HEK293T (cell line): ENCODE results near the gene STMN1.

ENCODE experiments used
- FOXA1 ChIP-seq: fragments of 450-650 bp; IDR thresholded peaks from 2 replicates; pipeline ENCODE4 v1.6.1; 2016; ENCODE audit warnings: mild to moderate bottlenecking
- SP1 ChIP-seq: fragments of 450-650 bp; IDR thresholded peaks from 2 replicates; pipeline ENCODE4 v1.6.1; 2017
- TARDBP ChIP-seq: fragments of 450-650 bp; IDR thresholded peaks from 2 replicates; pipeline ENCODE4 v1.6.1; 2016

DNA sequence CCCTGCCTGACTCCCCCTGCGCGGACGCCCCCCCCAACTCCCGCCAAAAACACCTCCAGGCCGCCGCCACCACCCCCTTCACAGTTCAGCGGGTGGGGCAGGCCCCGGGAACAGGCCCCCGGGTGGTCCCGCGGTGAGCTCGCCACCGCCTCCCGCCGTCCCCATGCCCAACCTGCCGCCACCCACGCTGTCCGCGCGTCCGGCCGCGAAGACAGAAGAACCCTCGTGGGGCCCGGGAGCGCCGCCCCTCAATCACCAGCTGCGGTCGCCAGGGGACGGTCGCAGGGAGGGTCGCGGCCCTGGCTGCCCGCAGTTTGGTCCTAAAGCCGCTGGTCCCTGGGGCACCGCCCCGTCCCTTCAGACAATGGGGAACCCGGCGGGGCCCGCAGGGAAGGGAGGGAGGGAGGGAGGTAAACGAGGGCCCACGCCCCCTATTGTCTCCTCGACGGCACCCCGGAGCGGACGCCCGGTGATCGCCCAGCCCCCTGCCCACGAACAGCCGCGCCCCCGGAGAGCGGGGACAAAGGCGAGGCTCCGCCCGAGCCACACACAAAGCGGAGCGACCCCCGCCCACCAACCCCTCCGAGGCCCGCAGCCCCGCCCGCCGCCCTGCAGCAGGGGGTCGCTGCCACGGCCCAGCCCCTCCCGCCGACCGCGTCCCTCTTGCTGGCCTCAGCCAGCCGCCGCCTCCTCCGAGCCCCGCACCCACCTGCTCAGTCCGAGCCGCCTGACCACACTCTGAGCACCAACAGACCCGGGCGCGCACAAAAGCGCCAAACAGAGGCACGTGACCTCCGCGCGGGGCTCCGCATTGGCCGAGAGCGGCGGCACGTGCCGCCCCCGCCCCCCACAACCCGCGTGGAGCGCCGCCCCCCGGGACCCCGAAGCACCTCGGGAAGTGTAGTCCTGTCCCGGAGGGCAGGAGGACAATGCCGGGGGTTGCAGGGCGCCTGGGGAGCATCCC is at the start of gene STMN1:
- TF ChIP-seq TARDBP = peak; percentile 58; the same call in 1 of the 2 replicates
- TF ChIP-seq SP1 = no peak
- TF ChIP-seq FOXA1 = no peak
